ENCODE results near the gene KCNK7. TPM values are rescaled to one million over a fixed set of nuclear protein-coding genes. Genes with fewer than 3 reads are reported as not detected.

KCNK7 gene
- total RNA-seq, 1 donor from 2014 or later = 1.5 TPM

DNA sequence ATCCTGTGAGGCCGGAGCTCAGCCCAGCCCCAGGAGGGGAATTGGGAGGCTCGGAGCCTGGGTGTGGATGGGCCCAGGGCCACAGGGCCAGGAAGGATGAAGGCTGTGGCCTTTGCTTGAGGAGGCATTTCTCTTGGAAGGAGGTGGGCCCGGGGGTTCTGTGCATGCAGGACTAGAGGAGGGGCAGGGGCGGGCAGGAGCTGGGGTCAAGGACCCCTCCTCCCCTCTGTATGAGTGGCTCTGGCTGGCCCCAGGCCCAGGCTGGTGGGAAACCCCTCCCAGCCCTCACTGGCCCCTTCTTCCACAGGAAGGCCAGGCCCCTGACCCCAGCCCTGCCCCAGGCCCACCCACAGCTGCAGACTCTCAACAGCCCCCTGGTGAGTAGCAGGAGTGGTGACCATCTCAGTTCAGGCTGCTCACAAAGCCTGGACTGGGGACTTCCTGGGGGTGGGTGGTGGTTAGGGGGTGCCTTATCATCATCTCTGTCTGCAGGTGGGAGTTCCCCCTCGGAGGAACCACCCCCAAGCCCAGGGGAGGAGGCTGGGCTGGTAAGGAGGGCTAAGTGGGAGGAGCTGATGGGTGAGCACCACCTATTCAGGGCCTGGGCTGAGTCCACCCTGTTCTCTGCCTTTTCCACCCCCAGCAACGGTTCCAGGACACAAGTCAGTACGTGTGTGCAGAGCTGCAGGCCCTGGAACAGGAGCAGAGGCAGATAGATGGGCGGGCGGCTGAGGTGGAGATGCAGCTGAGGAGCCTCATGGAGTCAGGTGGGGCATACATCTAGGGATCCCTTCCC lies 6.0 kb downstream of the KCNK7 start:
- no peak for DNase-seq (ENCODE audit: low spot score)

DNA sequence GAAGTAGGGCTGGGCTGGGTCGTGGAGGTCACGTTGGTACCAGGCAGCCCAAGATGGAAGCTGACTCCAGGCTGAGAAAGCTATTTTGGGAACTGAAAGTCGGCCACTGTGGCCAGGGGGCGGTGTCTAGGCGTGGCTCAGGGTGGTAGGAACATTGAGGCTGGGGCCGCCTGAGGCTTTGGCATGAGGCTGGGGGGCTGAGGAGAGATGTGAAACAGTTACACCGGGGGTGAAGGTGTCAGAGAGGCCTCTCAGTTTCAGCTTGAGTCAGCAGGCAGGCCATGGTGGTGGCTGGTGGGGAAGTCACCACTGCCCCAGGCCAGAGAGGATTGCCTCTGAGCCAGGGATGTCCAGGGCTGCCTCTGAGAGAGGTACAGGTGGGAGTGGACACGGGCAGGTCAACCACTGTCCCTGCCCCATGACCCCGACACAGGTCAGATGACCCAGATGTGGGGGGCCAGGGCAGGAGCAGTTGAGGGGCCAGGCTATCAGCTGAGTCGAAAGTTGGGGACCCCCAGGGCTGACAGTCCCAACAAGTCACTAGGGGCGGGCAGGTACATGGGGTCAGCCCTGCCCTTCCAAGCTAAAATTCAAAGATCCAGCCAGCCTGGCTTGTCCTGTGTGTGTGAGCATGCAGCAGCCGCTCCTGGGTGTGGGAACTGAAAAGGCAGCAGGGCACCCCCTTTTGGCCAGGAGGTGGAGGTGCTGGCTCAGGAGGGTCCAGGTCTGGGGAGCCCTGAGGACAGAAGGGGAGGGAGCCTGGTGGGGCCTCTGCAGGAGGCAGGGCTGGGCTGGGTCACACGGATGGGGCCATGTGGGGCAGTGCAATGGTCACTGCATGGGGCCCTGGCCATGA lies 7.2 kb downstream of the KCNK7 start:
- DNase-seq (ENCODE audit: low spot score) = no peak

DNA sequence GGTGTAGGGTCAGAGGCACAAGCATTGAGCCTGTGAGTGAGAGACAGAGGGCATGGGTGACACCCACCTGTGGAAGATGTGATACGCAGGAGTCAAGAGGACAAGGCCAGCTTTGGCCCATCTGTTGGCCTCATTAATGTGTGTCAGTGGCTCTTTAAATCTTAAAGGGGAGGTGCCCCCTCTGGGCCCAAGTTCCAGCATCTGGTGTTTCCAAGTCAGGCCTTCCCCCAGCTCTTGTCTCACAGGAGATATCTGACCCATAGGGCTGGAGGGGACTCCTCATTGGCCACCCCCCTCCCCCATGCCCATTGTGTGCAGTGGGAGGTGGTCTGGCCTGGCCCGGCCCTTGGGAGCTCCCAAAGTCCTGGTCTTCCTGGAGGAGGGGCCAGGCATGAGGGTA lies 8.9 kb downstream of the KCNK7 start:
- DNase-seq (ENCODE audit: low spot score) = no peak

DNA sequence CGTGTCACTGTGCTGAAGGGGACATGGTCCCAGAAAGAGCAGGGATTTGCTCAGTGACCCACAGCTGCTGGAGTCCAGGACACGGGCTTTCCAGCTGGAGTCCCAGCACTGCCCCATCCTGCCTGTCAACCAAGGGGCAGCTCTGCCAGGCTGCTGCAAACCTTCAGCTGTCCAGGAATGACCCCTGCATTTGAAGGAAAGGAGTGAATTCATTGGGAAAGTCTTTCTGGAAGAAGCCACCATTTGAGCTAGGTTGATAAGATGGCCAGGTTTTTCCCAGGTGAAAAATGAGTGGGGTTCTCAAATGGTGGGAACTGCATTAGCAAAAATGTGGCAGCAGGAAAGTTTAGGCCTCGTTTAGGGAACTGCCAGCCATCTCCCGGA lies 9.4 kb downstream of the KCNK7 start:
- no peak for DNase-seq (ENCODE audit: low spot score)

DNA sequence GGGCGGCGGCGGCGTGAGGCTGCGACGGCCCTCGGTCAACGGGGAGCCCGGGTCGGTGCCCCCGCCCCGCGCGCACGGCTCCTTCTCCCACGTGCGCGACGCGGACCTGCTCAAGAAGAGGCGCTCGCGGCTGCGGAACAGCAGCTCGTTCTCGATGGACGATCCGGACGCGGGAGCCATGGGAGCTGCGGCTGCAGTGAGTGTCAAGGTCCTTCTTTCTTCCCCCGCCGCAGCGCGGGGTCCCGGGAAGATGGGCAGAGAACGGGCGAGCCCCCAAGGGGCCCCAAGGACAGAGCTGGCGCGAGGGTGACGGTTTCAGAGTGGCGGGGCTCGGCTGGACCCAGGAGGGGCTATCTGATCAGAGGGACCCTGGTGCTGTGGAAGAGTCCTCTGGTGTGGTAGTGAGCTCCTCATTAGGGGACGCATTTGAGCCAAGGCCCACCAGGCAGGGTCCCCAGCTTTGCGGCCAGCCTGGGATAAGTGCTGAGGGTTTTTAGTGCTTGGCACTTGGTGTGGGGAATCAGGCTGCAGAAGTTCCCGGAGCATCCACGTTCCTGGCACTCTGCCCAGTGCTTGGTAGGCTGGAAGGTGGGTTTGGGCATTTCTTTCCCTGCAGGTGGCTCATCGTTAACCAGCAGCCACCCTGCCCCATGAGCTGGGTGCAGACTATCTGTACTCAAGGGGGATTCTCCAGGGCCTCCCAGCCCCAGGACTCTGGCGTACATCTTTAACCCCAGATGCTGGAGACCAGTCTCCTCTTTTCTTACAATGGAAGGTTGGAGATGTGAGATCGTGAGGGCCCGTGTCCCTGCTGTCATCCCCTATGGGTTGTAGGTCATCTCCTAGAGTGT lies 10.0 kb downstream of the KCNK7 start:
- DNase-seq (ENCODE audit: low spot score) = no peak

DNA sequence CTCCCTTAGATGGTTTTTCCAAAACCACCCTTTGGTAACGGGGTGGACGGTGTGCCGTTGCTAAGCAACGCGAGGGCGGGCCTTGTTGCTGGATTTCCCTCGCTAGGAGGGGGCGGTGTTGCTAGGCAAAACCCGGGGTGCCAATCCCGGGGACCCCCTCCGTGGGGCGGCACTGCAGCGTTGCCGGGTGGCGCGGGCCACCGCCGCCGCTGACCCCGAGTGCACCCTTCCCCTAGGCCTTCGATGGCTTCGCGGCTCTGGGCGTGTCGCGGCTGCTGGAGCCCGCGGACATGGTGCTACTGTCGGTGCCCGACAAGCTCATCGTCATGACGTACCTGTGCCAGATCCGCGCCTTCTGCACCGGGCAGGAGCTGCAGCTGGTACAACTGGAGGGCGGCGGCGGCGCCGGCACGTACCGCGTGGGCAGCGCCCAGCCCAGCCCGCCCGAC lies 10.9 kb downstream of the KCNK7 start:
- DNase-seq (ENCODE audit: low spot score) = no peak

DNA sequence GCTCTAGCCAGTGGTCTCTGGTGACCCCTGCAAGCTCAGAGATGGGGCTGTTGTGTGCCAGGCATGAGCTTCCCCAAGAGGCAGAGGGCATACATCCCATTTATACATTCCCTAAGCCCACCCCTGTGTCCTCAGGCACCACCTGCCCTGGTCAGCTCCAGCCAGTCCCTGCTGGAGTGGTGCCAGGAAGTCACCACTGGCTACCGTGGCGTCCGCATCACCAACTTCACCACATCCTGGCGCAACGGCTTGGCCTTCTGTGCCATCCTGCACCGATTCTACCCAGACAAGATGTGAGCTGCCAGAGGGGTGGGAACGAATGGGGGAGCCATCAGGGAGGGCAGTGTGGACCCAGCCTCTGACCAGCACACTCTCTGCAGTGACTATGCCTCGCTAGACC lies 11.5 kb downstream of the KCNK7 start:
- no peak for DNase-seq (ENCODE audit: low spot score)

DNA sequence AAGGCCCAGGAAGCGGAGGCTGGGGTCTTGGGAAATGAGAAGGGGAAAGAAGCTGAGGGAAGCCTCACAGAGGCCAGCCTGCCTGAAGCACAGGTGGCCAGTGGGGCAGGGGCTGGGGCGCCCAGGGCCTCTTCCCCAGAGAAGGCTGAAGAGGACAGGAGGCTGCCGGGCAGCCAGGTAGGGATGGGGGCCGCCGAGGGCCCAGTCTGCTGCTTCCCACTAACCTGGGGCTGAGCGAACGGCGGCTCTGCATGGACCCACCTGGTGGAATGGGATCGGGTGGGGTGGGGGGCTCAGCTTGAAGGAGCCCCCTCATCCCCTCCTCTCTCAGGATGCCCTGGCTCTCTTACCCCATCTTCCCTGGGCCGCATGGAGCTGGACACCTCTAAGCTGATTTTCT lies 12.0 kb downstream of the KCNK7 start:
- DNase-seq (ENCODE audit: low spot score) = no peak

DNA sequence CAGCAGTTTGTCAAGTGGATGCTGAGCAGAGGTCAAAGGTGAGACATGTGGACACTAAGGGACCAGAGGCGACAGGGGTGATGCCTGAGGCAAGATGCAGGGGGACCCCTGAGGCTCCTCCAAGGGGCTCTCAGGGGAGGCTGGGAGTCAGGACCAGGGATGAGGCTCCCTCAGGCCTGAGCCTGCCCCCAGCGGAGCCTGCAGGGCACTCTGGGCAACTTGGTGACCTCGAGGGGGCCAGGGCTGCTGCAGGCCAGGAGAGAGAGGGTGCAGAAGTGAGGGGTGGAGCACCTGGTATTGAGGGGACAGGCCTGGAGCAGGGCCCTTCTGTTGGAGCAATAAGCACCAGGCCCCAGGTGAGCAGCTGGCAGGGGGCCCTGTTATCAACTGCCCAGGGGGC lies 13.7 kb downstream of the KCNK7 start:
- DNase-seq (ENCODE audit: low spot score) = no peak

DNA sequence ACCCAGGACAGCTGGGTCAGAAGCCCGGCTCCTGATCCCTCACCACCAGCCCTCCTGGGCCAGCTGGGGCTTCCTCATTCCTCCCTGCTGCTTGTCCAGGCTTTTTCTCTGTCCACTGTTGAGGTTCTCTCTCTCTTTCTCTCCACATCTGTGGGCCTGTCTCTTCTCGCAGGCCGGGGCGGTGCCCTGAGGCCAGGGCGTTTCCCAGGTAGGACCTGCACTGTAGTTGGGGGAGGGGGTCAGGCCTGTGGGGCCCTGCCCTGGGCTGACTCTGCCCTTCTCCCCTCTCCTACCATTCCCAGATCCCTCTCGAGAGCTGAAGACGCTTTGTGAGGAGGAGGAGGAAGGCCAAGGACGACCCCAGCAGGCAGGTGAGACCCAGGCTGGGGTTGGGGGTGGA lies 14.8 kb downstream of the KCNK7 start:
- DNase-seq (ENCODE audit: low spot score) = no peak

DNA sequence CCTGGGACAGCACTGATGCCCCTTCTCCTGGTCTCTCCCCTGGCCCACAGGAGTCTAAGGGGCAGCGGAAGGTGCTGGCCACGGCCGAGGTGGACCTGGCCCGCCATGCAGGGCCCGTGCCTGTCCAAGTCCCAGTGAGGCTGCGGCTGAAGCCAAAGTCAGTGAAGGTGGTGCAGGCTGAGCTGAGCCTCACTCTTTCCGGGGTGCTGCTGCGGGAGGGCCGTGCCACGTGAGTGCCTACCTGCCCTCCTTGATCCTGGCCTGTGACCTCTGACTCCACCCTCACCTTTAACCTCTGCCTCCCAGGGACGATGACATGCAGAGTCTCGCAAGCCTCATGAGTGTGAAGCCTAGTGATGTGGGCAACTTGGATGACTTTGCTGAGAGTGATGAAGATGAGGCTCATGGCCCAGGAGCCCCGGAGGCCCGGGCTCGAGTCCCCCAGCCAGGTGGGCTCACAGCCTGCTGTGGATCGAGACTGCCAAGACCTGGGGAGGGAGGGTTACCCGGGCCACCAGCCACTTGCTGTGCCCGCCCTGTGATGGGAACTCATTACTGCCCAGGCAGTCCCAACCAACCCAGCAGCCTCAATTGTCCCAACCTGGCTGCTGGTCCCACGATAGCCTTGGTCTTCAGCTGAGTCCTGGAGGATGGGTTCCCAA lies 15.4 kb downstream of the KCNK7 start:
- no peak for DNase-seq (ENCODE audit: low spot score)

DNA sequence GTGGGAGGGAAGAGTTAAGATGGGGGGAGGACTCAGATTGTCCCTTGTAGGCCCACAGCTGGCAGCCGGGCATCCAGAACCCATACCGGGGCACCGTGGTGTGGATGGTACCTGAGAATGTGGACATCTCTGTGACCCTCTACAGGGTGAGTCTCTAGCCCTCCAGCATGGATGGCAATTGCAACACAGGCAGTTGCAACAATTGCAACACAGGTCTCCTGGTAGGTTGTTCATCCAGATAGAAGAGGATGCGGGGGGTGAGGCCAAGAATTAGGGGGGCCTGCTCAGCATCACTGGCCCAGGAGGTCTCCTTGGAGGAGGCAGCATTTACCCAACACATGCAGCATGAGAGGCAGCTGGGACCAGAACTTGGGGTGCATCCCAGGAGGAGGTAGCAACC lies 16.3 kb downstream of the KCNK7 start:
- DNase-seq (ENCODE audit: low spot score) = no peak

DNA sequence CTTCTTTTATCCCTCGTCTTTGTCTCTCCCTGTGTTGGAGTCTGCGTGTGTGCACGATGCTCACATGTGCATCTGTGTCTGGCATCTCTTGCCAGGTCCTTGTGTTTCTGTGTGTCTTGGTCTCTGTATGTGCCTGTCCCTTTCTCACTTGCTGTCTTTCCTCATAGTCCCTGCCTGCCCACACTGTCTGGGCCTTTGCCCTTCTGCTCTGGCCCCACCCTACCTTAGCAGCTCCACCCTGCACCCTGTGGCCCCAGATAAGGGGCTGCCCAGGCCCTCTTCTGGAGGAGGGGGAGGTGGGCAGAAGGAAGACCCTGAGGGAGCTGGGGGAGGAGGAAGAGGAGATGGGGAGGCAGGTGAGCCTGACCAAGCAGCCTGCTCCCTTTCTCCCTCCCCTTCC lies 16.9 kb downstream of the KCNK7 start:
- DNase-seq (ENCODE audit: low spot score) = no peak

DNA sequence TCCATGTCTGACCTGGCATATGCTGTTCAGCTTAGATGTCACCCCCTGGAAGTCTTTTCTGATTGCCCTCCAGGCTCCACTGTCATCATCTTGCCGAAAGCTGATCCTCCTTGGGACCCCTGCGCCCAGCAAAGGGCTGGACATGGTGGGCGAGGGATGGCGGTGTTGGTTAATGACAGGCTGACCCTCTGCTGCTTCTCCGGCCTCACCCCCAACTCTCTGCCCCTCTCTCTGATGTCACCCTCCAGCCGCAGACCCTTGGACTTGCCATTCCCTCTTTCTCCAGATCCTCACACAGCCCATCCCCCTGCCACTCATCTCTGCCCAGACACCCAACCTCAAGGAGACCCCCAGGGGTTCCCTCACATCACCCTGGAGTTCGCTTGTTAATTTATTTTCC lies 17.5 kb downstream of the KCNK7 start:
- DNase-seq (ENCODE audit: low spot score) = no peak

DNA sequence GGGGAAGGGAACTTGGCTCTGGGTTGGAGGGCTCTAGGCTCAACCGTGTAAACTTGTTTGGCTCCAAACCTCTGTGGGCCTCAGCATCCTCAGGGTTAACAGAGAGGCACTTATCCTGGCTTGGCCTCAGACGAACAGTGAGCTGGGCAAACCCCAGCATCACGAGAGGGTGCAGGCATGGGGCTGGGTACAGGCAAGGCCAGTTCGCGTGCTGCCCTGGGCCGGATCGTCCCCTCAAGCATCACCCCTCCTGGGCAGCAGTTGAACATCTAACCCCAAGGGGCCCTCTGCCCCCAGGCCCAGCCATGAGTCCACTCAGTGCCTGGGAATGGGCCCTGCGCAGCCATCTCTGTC lies 17.9 kb downstream of the KCNK7 start:
- no peak for DNase-seq (ENCODE audit: low spot score)

DNA sequence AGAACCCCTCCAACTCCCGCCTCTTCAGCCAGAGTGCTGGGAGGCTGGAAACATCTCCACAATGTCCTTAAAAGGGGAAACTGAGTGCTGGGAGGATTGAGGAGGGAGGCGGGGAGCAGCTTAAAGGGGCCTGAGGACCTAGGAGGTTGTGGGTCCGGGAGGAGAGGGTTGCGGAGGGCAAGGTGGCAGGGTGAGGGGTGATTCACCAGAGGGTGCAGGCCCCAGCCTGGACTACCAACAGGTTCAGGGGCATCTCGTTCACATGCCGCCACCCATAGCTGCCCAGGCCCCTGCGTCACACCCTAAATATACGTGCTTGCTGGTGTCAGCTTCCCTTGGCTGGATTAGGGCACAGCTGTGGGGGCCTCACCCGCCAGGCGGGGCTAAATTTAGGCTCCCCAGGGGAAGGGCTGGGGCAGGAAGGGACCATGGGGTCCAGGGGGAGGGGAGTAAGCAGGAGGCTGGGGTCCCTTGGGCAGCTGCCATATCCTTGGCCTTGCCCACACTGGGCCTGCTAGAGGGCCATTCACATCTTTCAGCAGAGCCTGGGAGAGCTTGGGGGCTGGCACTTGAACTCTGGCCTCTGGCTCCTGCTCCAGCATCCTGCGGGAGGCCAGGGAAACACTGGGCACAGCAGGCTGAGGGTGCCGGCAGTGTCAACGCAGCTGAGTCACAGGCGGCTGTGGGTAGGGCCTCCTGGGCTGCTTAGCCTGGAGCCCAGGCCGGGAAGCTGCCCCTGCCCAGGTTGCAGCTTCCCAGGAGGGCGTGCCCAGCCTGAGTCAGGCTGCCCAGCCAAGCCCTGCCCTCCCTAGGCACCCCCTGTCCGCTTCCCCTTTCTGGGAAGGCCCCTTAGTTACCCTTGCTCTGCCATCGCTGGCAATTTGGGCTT lies 18.5 kb downstream of the KCNK7 start:
- peak; percentile 96 for DNase-seq (ENCODE audit: low spot score)

DNA sequence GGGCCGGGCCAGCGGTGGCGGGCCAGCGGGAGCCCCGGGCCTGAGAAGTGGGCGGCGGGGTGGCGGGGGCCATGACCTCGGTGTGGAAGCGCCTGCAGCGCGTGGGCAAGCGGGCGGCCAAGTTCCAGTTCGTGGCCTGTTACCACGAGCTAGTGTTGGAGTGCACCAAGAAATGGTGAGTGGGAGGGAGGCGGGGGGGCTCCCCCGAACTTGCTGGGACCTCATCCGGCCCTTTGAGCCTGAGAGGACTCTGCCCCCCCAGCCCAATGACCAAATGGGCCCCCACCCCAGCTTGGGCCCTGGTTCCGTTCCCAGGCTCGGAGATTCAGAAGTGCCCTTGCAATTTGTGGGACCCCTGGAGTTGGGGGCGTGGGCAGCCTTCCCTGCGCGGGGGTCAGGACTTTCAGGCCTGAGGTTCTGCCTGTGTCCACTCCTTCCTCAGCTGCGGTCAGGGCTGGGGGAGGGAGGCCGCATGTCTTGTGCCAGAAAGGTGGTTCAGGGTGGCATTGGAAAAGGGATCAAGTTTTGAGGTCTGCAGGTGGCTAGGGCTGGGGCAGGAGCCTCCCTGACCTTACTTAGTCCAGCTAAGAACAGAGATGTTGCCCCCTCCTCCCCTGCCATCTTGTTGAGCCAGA lies 19.3 kb downstream of the KCNK7 start:
- no peak for DNase-seq (ENCODE audit: low spot score)

DNA sequence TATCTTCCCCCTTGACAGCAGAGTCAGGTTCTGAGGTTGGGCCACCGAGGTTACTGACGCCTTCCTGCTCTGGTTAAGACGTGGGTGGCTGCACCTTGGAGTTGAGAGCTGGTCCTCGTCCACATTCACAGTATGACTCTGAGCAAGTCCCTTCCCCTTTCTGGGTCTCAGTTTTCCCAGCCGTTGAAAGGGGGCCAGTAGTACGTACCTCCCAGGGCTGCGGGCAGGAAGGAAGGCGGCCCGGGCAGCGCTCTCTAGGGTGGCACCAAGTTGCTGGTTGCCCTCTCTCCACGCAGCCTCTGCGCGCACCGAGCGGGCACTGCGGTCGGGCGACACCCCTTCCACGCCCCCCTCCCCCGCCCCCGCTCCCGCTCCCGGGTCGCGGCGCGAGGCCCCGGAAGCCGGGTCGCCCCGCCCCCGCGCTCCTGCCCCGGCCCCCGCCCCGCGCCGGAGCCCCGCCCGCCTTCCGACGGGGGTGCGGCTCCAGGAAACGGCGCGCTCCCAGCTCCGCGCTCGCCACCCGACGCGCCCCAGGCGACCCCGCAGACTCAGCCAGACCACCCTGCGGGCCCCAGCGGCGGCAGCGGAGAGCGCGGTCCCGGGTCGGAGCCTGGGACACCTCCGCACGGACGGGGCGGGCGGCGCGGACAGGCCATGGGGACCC lies 19.9 kb downstream of the KCNK7 start, which contains the start of gene EHBP1L1:
Gene EHBP1L1, plus strand, starts transcription at position 486 of the 664 bp plus-strand sequence. CDS start 250 bp downstream, outside the sequence.
- DNase-seq (ENCODE audit: low spot score) = no peak
